Effector memory CD4-positive, alpha-beta T cell (primary cell): ENCODE measurements around the gene PMM1.

Experiments
- DNase-seq, 3 donors: peaks; one replicate each; pipeline ENCODE4 v3.0.0-alpha.2; 2020
- H3K27ac ChIP-seq: 2 replicates; pipeline ENCODE4 v1.7.0; 2013; ENCODE audit warnings: mild to moderate bottlenecking, low read length, moderate library complexity; ENCODE audit not compliant: insufficient read depth, poor library complexity, severe bottlenecking
- H3K27me3 ChIP-seq: replicated peaks from 2 replicates; pipeline ENCODE4 v1.7.0; 2013; ENCODE audit warnings: mild to moderate bottlenecking, low read length; ENCODE audit not compliant: insufficient read depth, control insufficient read depth, poor library complexity, severe bottlenecking
- H3K36me3 ChIP-seq: 2 replicates; pipeline ENCODE4 v1.7.0; 2013; ENCODE audit warnings: mild to moderate bottlenecking, low read length, moderate library complexity; ENCODE audit not compliant: control insufficient read depth, insufficient read depth
- H3K4me1 ChIP-seq: 2 replicates; pipeline ENCODE4 v1.7.0; 2013; ENCODE audit warnings: low read length, mild to moderate bottlenecking; ENCODE audit not compliant: control insufficient read depth, insufficient read depth, poor library complexity, severe bottlenecking
- H3K4me3 ChIP-seq: 2 replicates; pipeline ENCODE4 v1.7.0; 2013; ENCODE audit warnings: low read length, low read depth, mild to moderate bottlenecking; ENCODE audit not compliant: insufficient read depth, poor library complexity, severe bottlenecking
- H3K9me3 ChIP-seq: 2 replicates; pipeline ENCODE4 v1.7.0; 2013; ENCODE audit warnings: mild to moderate bottlenecking, low read length, moderate library complexity; ENCODE audit not compliant: control insufficient read depth

Gene PMM1

DNA sequence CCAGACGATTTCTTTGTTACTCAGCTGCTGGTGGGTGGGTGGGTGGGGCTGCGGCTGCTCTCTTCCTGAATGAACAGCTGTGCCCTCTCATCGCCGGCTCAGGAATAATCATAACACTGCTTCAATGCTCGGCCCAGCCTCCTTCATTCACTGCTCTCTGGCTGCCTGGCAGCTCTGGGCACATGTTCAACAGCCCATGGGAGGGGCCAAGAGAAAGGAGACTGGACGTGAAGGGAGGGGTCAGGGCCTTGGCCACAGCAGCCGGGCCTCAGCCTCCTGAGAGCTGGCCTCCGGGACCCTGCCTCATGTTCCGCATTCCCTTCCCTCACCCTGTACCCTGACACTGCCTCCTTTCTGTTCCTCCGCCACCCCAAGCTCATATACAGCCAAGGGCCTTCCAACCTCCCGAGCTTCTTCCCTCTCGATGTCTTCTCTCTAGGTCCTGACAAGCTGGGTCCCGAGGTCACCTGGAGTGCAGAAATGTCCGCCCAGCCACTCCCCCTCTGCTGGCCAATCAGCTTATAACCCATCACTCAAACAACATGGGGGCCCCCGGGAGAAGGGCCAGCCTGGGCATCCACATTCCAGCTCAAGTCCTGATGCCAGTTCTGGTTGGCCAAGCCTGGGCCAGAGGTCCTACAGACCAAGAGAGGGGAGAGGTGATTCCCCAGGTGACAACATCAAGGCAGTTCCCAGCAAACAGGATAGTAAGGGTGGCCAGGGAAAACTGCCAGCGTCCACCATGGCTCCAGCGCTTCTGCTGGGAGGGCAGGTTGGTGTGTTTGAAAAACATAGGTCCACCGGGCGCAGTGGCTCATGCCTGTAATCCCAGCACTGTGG, 32.0 kb downstream of the PMM1 start:
- Histone ChIP-seq H3K9me3 (no peaks in the 10 kb centered on the region), H3K27ac (no peak overlapping the region), H3K4me1 (no peaks in the 10 kb centered on the region), H3K27me3 (peaks cover 10% of the 10 kb centered on the region), H3K36me3 (no peaks in the 10 kb centered on the region), H3K4me3 (no peak overlapping the region)
- no peak for DNase-seq

DNA sequence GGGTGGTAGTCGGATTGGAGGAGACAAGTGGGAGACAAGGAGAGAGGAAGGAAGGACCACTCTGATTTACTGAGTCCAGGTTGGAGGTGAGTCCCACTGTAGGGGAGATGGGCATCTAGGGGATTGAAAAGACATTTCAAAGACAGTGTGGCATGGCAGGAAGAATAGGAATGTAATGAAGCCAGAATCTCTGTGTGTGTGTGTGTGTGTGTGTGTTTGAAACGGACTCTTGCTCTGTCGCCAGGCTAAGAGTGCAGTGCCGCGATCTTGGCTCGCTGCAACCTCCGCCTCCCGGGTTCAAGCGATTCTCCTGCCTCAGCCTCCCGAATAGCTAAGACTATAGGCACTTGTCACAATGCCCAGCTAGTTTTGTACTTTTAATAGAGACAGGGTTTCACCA, 33.1 kb downstream of the PMM1 start:
- Histone ChIP-seq H3K36me3 (no peaks in the 10 kb centered on the region), H3K4me3 (no peak overlapping the region), H3K27me3 (peaks cover 10% of the 10 kb centered on the region), H3K27ac (no peak overlapping the region), H3K4me1 (no peaks in the 10 kb centered on the region), H3K9me3 (no peaks in the 10 kb centered on the region)
- DNase-seq: no peak

DNA sequence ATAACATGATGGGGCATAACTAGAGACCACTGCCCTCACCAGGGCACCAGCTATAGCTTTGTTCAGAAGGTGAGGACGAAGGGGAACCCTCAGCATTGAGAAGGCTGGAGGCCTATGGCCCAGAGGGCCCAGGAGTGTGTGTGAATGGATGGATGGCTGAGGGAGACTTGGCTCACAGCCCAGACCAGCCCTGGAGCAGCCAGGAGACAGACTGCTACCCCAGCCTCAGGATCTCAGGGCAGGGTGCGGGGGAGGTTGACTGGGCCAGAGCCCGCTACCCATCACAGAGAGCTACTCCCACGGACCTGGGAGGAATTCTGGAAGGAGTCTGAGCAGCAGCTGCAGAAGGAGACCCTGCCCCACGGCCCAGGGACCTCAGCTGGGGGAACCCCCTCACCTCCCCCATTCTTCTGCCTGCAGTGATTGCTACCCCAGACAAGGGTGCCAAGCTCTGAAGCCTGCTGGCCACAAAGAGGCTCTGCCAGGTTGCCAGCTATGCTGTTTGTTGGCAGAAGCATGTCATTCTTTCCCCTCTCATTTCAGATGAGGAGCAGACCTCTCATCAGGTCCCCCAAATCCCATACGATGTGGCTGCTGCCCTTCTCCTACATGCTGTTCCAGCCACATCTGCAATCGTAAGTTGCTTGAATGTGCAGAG, 34.2 kb downstream of the PMM1 start:
- no peak for DNase-seq
- Histone ChIP-seq H3K4me1 (no peaks in the 10 kb centered on the region), H3K27ac (no peak overlapping the region), H3K9me3 (no peaks in the 10 kb centered on the region), H3K4me3 (no peak overlapping the region), H3K36me3 (no peaks in the 10 kb centered on the region), H3K27me3 (peaks cover 10% of the 10 kb centered on the region)

DNA sequence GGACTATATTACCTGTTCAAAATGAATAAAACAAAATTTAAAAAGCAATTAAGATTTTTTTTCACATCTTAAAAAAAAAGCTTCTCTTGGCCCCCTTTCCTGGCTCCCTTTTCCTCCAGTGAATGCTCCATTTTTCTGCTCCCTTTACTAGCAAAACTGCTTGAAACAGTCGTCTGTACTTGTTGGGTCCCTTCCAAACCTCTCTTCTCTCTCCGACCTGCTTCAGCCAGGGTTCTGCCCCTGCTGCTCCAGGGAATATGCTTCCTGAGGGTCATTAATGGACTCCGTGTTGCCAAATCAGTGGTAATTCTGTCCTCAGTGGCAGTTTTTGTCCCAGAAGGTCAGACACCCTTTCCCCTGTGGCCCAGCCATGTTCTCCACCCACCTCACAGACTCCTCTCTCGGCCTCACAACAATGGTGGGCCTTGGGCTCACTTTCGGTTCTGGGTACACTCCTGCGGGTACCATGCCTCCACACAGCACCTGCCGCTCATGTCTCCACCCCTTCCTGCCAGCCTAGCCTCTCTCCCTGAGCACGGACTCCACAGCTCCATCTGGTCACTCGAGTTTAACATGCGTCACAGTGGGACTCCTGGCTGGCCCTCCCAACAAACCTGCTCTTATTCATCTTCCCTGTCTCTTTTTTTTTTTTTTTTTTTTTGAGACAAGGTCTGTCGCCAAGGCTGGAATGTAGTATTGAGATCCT, 37.6 kb downstream of the PMM1 start:
- Histone ChIP-seq H3K27ac (no peak overlapping the region), H3K4me3 (no peak overlapping the region), H3K9me3 (no peaks in the 10 kb centered on the region), H3K27me3 (no peaks in the 10 kb centered on the region), H3K36me3 (no peaks in the 10 kb centered on the region), H3K4me1 (no peaks in the 10 kb centered on the region)
- DNase-seq: no peak

DNA sequence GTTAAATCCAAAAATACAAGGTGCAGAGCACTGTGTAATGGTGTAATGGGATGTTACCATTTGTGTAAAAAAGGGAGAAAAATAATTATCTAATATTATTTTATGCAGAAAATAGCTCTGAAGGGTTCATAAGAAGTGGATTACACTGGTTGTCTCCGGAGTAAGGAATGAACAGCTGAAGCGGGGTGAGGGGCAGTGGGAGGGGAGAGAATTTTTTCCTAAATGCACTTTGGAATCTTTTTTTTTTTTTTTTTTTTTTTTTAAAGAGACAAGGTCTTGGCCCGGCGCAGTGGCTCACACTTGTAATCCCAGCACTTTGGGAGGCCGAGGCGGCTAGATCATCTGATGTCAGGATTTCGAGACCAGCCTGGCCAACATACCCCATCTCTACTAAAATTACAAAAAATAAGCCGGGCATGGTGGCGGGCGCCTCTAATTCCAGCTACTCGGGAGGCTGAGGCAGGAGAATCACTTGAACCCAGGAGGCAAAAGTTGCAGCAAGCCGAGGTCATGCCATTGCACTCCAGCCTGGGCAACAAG, 38.6 kb downstream of the PMM1 start:
- Histone ChIP-seq H3K4me1 (no peaks in the 10 kb centered on the region), H3K4me3 (no peak overlapping the region), H3K27me3 (no peaks in the 10 kb centered on the region), H3K27ac (no peak overlapping the region), H3K9me3 (no peaks in the 10 kb centered on the region), H3K36me3 (no peaks in the 10 kb centered on the region)
- no peak for DNase-seq

DNA sequence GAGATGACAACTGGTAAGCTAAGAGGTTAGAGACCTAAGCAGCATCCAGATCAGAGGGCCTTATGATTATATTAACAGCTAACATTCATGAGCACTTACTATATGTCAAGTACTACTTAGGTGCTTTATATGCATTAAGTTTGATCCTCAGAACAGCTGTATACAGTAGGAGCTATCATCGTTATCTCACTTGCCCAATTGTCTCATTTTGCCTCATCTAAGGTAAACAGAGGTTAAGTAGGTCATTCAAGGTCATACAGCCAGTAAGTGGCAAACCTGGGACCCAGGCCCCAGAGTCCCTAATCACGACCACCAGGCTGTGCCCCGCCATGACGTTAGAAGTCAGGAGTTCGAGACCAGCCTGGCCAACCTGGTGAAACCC, 40.8 kb downstream of the PMM1 start:
- no peaks in the 10 kb centered on the region for H3K36me3 ChIP-seq
- no peak overlapping the region for H3K27ac ChIP-seq

DNA sequence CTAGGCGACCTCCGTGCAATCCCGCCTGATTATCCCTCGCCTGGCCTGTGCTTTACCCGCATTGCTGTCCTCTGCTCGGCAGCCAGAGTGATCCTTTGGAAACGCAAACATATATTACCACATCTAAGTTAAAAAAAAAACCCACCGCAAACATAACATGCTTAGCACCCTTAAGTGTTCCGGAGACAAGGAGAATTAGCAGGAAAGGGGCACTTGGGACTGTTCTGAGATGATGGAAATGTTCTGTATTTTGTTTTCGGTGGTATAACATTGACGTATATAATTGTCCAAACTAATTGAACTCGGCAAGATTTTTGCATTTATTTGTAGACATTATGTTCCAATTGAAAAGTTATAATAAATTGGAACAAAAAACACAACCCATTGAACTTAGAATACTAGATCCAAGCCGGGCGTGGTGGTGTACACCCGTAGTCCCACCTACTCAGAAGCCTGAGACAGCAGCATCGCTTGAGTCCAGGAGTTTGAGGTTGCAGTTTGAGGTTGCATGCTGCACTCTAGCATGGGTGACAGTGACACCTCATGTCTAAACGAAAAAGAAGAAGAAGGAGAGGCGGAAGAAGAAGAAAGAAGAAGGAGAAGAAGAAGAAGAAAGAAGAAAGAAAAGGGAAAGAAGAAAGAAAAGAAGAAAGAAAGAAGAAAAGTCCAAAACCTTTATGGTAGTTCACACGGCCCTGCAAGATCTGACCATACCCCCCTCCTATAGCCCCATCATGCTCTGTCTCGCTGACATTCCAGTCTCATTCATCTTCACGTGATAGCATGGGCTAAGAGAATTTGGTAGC, 44.8 kb downstream of the PMM1 start:
- Histone ChIP-seq H3K36me3 (no peaks in the 10 kb centered on the region), H3K27ac (peak overlapping the region; percentile 72), H3K4me3 (peak overlapping the region; percentile 86), H3K27me3 (no peaks in the 10 kb centered on the region), H3K9me3 (no peaks in the 10 kb centered on the region), H3K4me1 (peaks cover 13% of the 10 kb centered on the region)
- no peak for DNase-seq

More for the DNA sequence above, 40.8 kb downstream of the PMM1 start:
- Histone ChIP-seq H3K4me1 (peaks cover 8% of the 10 kb centered on the region), H3K27me3 (no peaks in the 10 kb centered on the region), H3K9me3 (no peaks in the 10 kb centered on the region), H3K4me3 (no peak overlapping the region)
- DNase-seq: no peak

DNA sequence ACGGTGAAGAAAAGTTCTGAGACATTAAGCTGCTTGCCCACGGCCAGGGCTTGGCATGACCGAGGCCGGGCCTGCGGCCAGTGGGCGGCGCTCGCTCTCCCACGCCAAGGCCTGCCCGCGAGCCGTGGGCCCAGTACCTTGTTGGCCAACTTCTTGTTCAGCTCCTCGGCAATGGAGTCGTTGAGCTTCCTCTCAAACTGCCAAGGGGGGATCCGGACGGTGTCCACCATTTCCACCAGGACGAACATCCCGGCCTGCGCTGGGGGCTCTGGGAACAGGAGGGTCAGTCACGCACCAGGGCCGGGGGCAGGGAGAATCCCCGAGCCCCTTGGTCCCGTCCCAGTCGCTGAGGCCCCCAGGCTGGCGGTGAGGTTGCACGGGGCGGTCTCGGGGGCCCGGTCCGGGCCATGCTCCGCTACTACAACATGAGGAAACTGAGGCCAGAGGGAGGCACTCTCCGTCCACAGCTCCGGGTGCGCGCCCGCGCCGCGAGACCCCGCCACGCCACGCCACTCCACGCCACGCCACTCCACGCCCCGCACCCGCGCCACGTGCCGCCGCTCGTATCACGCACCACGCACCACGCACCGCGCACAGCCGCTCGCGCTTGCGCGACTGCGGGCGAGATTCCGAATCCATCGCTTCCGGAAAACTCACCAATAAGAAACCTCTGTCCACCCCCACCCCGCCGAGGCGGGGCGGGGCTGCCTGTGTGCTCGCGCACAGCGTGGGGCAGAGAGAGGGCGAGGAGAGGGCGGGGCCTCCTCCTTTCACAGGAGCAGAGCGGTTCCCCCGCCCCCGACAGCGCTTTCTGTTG, 45.6 kb downstream of the PMM1 start, which contains the start of gene POLR3H:
TSS of gene POLR3H (minus strand) at position 617 of the 817 bp plus-strand sequence. CDS start at position 248, 369 bp downstream.
- peaks cover 13% of the 10 kb centered on the region for H3K4me1 ChIP-seq
- H3K27me3 ChIP-seq: no peaks in the 10 kb centered on the region
- H3K36me3 ChIP-seq: peaks cover 6% of the 10 kb centered on the region
- peak; percentile 93 to 96 (median 95) for DNase-seq
- peak within 1 kb of the TSS; percentile 86 for H3K4me3 ChIP-seq
- H3K9me3 ChIP-seq: no peaks in the 10 kb centered on the region
- H3K27ac ChIP-seq: peak within 1 kb of the TSS; percentile 72

DNA sequence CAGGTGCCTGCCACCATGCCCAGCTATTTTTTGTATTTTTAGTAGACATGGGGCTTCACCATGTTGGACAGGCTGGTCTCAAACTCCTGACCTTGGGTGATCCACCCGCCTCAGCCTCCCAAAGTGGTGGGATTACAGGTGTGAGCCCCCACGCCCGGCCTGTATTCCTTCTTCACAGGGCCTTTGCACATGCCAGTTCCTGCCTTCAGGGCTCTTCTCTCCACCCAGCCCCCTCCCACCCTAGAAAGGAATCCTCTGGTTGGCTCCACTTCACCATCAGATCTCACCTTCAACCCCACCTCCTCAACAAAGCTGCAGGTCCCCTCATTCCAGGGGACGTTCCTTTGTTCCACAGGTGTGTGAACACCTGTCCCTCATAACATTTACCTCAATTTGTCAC, 47.4 kb downstream of the PMM1 start:
- Histone ChIP-seq H3K36me3 (peaks cover 6% of the 10 kb centered on the region), H3K27ac (no peak overlapping the region), H3K4me1 (peaks cover 13% of the 10 kb centered on the region), H3K9me3 (no peaks in the 10 kb centered on the region), H3K27me3 (no peaks in the 10 kb centered on the region), H3K4me3 (no peak overlapping the region)
- DNase-seq: no peak
